Subcutaneous abdominal adipose tissue (tissue), 5 donors: ENCODE measurements around the gene G3BP2.
"Not testable (repeated sequence)": the region's sequence is repeated elsewhere in the genome, so short reads cannot be mapped to it uniquely, and the experiment has no call there.

Experiments
- H3K27ac ChIP-seq: one replicate; pipeline ENCODE4 v1.7.0; 2013; ENCODE audit warnings: low read depth, mild to moderate bottlenecking, inconsistent platforms, low read length, moderate library complexity
- H3K27me3 ChIP-seq, 5 donors: one replicate each; pipeline ENCODE4 v1.7.0; 2013; ENCODE audit warnings: low read length in 5 of 5, inconsistent platforms in 1 of 5; ENCODE audit not compliant: control insufficient read depth in 5 of 5, insufficient read depth in 4 of 5
- H3K36me3 ChIP-seq, 5 donors: one replicate each; pipeline ENCODE4 v1.7.0; 2013; ENCODE audit warnings: low read length in 5 of 5; ENCODE audit not compliant: control insufficient read depth in 5 of 5, insufficient read depth in 5 of 5
- H3K4me1 ChIP-seq, 5 donors: one replicate each; pipeline ENCODE4 v1.7.0; 2013; ENCODE audit warnings: low read length in 5 of 5, mild to moderate bottlenecking in 3 of 5, moderate library complexity in 1 of 5; ENCODE audit not compliant: control insufficient read depth in 5 of 5, insufficient read depth in 5 of 5
- H3K4me3 ChIP-seq, 5 donors: one replicate each; pipeline ENCODE4 v1.7.0; 2013; ENCODE audit warnings: low read length in 5 of 5, low read depth in 1 of 5
- H3K9ac ChIP-seq, 5 donors: one replicate each; pipeline ENCODE4 v1.7.0; 2013; ENCODE audit warnings: low read length in 5 of 5, mild to moderate bottlenecking in 4 of 5, moderate library complexity in 3 of 5
- H3K9me3 ChIP-seq, 5 donors: one replicate each; pipeline ENCODE4 v1.7.0; 2013; ENCODE audit warnings: low read length in 5 of 5; ENCODE audit not compliant: control insufficient read depth in 5 of 5
- donor health status: healthy.
- donor health status: healthy.
- donor health status: healthy.
- donor health status: healthy.
- donor health status: healthy.

Gene G3BP2

DNA sequence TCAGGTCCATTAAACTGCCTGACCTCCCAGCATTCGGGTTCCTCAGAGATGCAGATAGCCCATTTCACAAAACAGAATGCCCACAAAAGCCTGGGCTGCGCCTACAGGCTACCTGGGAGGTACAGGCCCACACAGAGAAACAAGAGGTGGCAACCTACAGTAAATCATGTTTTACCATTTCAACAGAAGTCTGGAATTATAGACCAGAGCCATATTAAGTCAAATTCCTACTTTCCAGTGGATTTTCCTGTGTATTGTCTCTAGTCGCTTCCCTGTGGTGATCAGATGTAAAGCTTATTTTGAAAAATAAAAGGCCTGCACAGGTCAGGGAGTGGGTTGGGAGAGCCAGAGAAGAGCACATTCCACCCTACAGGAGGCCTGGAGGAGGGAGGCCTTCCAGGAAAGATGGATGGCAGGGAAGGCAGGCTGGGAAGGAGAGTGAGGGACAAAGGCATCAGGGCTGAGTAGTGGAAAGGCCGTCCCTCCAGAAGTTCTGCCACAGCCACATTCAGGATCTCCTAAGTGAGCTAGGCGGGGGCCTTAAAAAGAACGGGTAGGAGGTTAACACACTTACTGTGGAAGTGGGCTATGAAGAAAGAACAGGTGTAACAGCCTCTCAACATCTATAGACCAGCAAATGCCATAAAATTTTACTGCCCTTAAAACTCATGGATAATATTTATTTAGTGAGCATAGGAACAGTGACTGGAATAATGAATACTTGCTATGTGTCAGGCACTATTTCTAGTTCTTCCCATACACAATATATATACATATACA lies 32.2 kb upstream of the G3BP2 start:
- Histone ChIP-seq H3K27ac (no peak overlapping the region), H3K4me1 (peaks cover 4 to 11% (median 6%) of the 10 kb centered on the region in 5 donors), H3K4me3 (no peak overlapping the region), H3K36me3 (peaks cover 0 to 3% (median 0%) of the 10 kb centered on the region in 5 donors), H3K9me3 (no peaks in the 10 kb centered on the region), H3K9ac (no peak overlapping the region), H3K27me3 (no peaks in the 10 kb centered on the region)

DNA sequence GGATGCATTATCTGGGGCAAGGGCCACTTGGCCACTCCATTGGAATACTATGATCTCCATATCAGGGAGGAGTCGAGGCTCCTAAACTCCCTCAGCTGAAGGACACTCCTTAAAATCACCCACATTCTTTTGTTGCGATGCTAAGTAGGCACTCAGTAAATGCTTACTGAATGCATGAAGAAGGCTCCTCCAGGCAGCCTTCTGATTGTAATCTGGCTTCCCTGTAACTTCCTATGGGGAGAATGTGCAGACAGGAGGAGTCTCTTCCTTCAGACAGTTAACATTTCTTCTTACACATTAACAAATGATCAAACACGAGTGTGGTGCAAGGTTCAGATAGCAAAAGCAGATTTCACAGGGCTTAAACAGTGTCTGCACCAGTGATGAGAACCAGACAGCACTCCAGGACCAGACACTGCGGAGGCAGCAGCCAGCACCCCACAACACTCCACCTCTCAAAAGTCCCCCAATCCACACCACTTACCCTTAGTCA lies 29.8 kb upstream of the G3BP2 start:
- Histone ChIP-seq H3K4me3 (no peak overlapping the region), H3K36me3 (peaks cover 0 to 3% (median 0%) of the 10 kb centered on the region in 5 donors), H3K9ac (no peak overlapping the region), H3K4me1 (no peaks in the 10 kb centered on the region), H3K9me3 (no peaks in the 10 kb centered on the region), H3K27ac (no peak overlapping the region), H3K27me3 (no peaks in the 10 kb centered on the region)

DNA sequence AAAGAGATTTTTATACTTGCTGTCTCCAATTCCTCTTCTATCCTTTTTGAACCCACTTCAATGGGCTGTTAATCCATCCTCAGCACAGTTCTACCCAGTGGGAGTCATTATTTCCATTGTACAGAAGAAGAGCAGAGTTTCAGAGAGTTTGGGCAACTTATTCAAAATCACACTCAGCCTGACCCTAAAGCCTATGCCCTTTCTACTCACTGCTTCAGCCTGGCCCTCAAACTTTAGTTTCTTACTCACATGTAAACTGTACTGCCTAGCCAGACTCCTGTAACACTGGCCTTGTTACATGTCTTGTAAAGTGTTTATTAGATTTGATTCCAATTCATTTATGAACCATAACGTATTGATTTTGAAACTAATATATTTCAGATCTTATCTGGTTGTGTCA lies 26.1 kb upstream of the G3BP2 start:
- no peaks in the 10 kb centered on the region for H3K27me3 ChIP-seq
- H3K9me3 ChIP-seq, result no peaks in the 10 kb centered on the region
- H3K36me3 ChIP-seq, result no peaks in the 10 kb centered on the region
- no peak overlapping the region for H3K4me3 ChIP-seq
- H3K9ac ChIP-seq, result no peak overlapping the region
- H3K4me1 ChIP-seq, result no peaks in the 10 kb centered on the region
- H3K27ac ChIP-seq, result no peak overlapping the region

DNA sequence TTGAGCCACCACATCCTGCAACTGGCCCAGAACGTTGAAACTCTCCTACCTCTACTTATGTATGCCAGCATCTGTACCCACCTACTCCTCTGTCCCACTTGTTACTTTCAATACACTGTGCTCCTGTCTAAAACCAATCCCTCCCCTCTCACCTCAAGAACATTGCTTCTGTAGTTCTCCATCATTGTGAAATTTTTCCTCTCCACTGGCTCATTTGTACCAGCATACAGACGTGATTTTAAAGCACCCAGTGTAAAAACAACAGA lies 25.7 kb upstream of the G3BP2 start:
- H3K27me3 ChIP-seq, result no peaks in the 10 kb centered on the region
- H3K4me3 ChIP-seq, result no peak overlapping the region
- no peaks in the 10 kb centered on the region for H3K9me3 ChIP-seq
- H3K27ac ChIP-seq, result no peak overlapping the region
- no peaks in the 10 kb centered on the region for H3K36me3 ChIP-seq
- no peaks in the 10 kb centered on the region for H3K4me1 ChIP-seq
- H3K9ac ChIP-seq, result no peak overlapping the region

DNA sequence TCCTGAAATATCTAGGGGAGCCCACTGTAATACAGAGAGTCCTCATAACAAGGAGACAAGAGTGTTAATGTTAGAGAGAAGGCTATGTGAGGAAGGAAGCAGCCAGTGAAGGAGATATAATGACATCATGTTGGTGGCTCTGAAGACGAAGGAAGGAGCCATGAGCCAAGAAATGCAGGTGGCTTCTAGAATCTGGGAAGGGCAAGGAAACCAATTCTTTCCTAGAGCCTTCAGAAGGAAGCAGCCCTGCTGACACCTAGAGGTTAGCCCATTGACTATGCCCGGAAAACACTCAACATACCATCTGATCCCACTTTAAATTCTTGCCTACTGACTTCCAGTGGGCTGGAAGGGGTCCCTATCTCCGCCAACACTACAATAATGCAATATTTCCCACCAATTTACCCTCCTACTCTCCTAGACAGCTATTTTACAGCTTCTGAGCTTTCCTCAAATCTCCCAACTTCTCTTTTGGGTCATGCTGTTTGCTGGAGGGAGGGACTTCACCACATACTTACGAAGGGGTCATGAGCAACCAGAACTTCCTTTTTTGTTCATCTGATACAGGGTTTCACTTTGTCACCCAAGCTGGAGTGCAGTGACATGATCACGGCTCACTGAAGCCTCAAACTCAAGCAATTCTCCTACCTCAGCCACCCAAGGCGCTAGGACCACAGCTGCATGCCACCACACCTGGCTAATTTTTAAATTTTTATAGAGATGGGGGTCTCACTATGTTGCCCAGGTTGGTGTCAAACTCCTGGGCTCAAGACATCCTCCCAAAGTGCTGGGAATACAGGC lies 25.2 kb upstream of the G3BP2 start:
- Histone ChIP-seq H3K4me1 (no peaks in the 10 kb centered on the region), H3K36me3 (no peaks in the 10 kb centered on the region), H3K27me3 (no peaks in the 10 kb centered on the region), H3K27ac (no peak overlapping the region), H3K4me3 (no peak overlapping the region), H3K9me3 (no peaks in the 10 kb centered on the region), H3K9ac (no peak overlapping the region)

DNA sequence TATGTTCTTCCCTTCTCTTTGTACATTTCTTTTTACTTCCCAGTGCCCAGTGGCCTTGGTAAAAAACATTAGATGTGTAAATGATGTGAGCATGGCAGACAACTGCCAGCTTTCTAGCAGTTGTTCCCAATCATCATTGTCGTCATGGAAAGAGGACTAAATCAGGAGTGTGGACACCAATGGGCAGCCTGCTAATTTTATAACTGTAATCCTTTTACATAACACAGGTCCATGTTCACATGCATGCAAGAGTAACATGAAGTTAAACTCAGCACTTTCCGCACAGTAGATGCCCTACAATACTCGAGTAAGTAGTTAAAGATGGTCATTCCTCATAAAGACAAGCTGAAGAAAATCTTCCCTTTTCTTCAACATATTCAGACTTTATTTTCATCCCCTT lies 23.4 kb upstream of the G3BP2 start:
- Histone ChIP-seq H3K36me3 (no peaks in the 10 kb centered on the region), H3K4me3 (no peak overlapping the region), H3K27me3 (no peaks in the 10 kb centered on the region), H3K4me1 (no peaks in the 10 kb centered on the region), H3K9me3 (no peaks in the 10 kb centered on the region), H3K9ac (no peak overlapping the region), H3K27ac (no peak overlapping the region)

DNA sequence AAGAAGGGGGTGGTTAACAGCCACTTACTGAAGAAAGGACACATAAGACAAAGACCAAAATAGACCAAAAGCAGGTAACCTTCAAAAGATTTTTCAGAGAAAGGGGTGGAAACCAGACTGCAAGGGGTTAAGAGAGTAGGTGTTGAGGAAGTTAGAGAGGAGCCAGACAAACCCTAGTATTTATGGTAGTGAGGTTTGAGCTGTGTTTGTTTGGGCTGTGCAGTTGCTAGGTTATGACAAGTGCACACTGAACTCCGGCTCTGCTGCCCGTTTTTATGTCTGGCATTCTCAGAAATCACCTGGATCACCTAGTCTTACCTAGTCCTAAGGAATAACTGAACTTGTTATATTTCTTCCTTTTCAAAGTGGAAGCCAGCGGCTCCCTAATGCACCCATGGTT lies 22.9 kb upstream of the G3BP2 start:
- Histone ChIP-seq H3K9me3 (no peaks in the 10 kb centered on the region), H3K4me1 (no peaks in the 10 kb centered on the region), H3K36me3 (no peaks in the 10 kb centered on the region), H3K9ac (no peak overlapping the region), H3K27ac (no peak overlapping the region), H3K4me3 (no peak overlapping the region), H3K27me3 (no peaks in the 10 kb centered on the region)

DNA sequence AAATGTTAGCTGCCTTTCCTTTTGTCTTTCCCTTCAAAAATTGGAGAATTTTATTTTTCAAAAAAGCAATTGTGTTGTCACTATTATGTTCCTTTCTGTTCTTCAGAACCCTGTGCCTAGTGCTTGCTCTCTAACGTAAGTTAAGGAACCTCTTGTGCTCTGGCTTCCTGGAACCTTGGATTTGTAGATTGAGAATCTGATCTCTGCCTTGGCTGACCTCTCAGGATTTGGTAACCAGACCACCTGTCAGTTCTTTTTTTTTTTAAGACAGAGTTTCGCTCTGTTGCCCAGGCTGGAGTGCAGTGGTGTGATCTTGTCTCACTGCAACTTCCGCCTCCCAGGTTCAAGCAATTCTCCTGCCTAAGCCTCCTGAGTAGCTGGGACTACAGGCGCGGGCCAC lies 18.9 kb upstream of the G3BP2 start:
- not testable (repeated sequence) for H3K27ac ChIP-seq, H3K4me3 ChIP-seq, H3K36me3 ChIP-seq, H3K27me3 ChIP-seq, H3K4me1 ChIP-seq, H3K9ac ChIP-seq, H3K9me3 ChIP-seq

DNA sequence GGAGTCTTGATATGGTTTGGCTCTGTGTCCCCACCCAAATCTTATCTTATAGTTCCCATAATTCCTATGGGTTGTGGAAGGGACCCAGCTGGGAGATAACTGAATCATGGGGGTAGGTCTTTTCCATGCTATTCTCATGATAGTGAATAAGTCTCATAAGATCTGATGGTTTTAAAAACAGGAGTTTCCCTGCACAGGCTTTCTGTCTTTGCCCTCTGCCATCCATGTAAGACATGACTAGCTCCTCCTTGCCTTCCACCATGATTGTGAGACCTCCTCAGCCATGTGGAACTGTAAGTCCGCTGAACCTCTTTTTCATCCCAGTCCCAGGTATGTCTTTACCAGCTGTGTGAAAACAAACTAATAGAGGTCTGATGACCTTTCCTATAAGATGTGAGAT lies 13.9 kb upstream of the G3BP2 start:
- H3K27ac ChIP-seq, H3K4me1 ChIP-seq, H3K36me3 ChIP-seq, H3K27me3 ChIP-seq, H3K9ac ChIP-seq, H3K4me3 ChIP-seq, H3K9me3 ChIP-seq: not testable (repeated sequence)

DNA sequence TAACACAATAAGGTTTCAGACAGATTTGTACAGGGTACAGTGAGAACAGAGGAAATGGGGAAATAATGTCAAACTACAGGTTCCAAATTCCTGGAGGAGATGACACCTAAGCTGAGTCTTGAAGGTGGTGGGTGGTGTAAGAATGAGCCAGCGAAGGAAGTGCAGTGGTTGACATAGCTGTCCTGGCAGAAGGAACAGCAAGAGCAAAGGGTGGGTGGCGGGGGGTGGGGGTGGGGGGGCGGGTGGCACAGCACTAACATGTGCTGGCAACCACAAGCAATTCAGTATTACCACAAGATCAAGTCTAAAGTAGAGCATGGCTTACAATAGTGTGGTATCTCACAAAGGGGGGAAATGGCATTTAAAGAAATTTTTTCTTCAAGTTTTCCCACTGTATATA lies 13.1 kb upstream of the G3BP2 start:
- Histone ChIP-seq H3K9me3 (no peaks in the 10 kb centered on the region), H3K27me3 (no peaks in the 10 kb centered on the region), H3K9ac (no peak overlapping the region), H3K4me1 (no peaks in the 10 kb centered on the region), H3K4me3 (no peak overlapping the region), H3K36me3 (no peaks in the 10 kb centered on the region), H3K27ac (no peak overlapping the region)
